Measurements from ENCODE around the gene SSR2. TPM values are rescaled to one million over a fixed set of nuclear protein-coding genes. Genes with fewer than 3 reads are reported as not detected.
A peak's percentile ranks its signal among the peaks of the same experiment; 100 is the strongest.

SSR2 gene
- total RNA-seq, 1 donor from 2014 or later: 450 TPM

DNA sequence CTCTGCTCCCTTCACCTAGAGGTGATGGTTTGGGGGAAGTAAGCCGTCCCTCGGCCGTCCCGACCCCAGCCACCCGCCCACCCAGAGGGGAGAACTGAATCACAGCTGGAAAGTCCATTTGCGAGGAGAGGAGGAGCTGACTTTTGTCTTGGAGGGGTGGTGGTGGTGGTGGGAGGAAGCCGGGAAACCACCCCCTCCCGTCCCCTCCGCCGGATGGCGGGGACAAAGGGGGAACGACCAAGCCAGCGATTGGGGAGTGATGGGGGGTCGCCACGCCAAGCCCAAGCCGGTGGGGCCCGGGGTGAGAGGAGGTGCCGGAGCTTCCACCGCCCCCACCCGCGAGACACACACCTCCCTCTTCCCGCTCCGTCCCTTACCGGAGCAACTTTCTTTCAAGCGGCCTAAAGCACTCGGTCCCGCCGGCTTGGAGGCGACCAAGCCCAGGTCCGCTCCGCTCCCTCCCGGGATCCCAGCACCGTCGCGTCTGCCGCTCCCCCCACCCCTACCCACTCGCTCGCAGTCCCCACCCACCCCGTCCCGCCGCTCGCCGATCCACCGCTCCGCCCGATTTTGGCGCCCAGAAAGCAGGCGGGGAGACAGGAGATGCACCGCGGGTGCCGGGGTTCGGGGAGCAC is 42.9 kb downstream of the SSR2 start:
- peak overlapping the region; percentile 97 for H3K4me3 ChIP-seq (ENCODE audit: low read depth, low read length)
- no peak for DNase-seq (ENCODE audit: low read depth)
- TF ChIP-seq, protein P1, sequence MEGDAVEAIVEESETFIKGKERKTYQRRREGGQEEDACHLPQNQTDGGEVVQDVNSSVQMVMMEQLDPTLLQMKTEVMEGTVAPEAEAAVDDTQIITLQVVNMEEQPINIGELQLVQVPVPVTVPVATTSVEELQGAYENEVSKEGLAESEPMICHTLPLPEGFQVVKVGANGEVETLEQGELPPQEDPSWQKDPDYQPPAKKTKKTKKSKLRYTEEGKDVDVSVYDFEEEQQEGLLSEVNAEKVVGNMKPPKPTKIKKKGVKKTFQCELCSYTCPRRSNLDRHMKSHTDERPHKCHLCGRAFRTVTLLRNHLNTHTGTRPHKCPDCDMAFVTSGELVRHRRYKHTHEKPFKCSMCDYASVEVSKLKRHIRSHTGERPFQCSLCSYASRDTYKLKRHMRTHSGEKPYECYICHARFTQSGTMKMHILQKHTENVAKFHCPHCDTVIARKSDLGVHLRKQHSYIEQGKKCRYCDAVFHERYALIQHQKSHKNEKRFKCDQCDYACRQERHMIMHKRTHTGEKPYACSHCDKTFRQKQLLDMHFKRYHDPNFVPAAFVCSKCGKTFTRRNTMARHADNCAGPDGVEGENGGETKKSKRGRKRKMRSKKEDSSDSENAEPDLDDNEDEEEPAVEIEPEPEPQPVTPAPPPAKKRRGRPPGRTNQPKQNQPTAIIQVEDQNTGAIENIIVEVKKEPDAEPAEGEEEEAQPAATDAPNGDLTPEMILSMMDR (conservative IDR thresholded peaks at IDR 0.05; ENCODE audit: low read depth, low read length): no peak

DNA sequence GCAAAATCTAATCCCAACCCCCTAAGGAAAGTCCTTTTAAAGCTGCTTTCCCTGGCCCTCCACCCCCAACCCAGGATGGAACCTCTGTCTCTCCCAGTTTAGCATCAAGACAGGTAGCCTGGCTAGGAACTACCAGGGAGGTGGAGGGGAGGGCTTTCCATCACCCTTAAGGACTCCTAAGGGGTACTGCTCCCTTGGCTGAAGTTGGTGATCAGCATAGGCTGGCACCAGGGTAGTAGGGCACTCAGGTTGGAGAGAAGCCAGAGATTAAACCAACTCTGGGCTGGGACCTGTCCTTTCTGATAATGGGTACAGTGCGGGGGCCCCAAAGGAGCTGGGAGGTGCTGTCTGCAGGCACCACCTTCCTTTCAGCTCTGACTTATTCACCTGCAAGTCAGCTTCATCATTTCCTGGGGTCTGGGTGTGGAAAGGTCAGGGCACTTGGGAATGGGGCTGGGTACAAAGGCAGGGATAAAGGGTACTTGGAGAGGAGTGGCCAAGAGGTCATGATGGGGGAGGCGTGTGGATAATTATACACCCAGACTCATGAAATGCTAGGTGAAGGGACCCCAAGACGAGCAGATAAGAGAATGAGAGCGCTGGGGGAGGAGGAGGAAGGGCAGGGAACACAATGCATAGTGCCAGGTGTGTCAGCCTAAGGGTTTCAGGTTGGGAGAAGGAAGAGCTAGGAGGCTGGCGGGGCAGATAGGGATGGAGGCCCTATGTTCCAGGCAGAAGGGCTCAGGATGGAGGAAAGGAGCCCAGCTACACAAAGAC is 43.6 kb downstream of the SSR2 start:
- TF ChIP-seq, protein P1 (conservative IDR thresholded peaks at IDR 0.05; ENCODE audit: low read depth, low read length): no peak
- no peak for DNase-seq (ENCODE audit: low read depth)
- H3K4me3 ChIP-seq (ENCODE audit: low read depth, low read length): peak overlapping the region; percentile 97

DNA sequence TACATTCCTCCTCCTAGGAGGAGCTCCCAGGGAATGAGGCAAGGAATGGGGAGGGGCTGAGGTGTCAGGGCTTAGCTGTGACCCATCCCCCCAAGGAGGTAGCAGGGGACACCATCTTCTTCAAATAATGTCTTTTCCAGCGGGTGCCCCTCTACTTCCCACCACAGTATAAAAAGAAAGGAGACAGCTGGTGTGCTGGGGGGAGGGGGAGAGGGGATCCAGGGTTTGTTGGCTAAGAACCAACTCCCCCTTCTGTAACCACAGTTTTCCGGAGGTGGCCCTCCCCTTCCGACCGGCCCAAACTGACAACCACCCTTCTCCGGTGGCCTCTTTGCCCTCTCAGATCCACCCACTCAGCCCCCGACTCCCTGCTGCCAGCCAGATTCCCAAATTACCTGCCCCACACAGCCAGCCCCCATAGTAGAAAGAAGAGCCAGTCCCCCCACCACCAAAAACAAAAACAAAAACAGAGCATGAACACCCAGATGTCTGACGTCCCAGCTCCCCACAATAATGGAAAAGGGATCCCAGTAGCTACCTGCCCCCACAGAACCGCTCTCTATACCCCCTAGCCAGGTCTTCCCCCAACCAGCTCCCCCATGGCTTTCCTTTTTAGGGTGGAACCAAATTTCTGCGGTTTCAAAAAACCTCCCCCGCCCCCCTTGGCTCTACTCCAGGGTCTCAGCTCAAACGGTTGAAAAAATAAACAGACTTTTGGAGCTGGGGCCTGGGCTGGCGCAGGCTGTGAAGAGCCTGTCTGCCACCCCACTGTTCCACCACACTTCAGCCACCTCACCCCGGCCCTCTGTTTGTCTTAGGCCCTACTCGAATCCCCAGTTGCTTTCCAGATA is 44.5 kb downstream of the SSR2 start:
- DNase-seq (ENCODE audit: low read depth): no peak
- peak overlapping the region; percentile 97 for H3K4me3 ChIP-seq (ENCODE audit: low read depth, low read length)
- TF ChIP-seq, protein P1 (conservative IDR thresholded peaks at IDR 0.05; ENCODE audit: low read depth, low read length): no peak

DNA sequence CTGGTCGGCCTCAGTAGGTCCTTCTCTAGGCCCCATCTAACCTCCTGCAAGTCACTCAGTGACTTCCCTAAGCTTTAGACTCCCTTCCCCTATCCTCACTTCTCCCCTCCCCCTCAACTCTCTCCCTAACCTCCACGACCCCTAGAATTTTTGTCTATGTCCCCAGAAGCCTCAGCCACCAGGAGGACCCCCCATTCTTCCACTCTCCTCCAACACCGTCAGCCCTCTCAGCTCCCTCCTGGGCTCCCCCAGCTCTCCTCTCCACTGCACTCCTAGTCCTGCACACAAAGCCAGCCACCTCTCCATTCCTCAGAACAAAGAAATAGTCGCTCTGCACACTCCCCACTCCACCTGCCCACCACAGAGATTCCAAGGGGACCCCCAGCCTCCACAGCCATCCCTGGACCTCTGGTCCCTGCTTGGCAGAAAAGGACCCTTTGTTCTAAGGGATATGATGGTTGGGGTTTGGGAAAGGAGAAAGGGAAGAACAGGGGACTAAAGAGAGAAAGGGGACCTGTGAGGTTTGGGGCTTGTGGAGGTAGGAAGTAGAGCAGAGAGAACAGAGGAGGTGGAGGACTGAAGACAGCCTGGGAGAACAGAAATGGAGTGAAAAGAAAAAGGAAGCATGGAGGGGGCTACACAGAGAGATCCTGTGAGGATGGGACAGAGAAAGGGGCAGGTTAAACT is 45.2 kb downstream of the SSR2 start:
- TF ChIP-seq, protein P1 (conservative IDR thresholded peaks at IDR 0.05; ENCODE audit: low read depth, low read length): no peak
- peak overlapping the region; percentile 97 for H3K4me3 ChIP-seq (ENCODE audit: low read depth, low read length)

DNA sequence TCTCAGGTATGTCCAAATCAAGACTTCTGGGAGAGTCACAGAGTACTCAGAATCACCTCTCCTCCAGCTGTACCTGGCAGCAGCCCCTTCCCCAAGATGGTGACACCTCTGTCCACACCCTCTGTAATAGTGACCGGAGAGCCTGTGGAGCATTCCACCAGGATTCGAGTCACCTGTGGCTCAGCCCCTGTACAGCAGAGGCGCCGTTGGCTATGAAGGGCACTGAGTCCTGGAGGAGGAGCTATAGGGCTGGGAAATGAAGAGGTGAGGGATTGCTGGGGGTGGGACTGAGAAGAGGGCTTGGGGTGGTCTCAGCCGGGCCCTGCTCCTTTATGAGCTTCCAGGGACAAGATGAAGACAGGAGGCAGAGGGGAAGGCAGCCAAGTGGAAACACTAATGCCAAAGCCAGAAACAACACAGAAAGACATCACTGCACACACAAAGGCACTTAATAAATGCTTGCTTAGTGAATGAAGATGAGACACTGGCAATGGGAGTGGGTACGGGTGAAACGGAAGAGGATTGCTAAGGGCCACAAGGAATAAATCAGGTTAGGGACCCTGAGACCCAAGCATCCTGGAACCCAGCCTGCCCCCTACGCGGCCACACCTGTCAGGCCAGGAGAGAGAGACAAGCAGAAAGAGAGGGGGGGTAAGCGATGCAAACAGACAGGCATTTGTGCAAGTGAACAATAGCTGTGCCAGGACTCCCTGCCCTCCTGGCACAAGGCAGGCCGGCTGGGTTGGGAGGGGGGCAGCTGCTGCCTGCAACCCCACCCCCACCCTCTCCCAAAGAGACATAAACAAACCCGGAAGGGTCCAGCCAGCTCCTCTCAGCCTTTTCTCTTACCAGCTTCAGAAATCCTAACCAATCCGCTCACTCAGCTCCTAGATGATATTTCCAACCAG is 46.3 kb downstream of the SSR2 start:
- peak overlapping the region; percentile 97 for H3K4me3 ChIP-seq (ENCODE audit: low read depth, low read length)
- TF ChIP-seq, protein P1 (conservative IDR thresholded peaks at IDR 0.05; ENCODE audit: low read depth, low read length): no peak
- DNase-seq (ENCODE audit: low read depth): no peak

More for the DNA sequence above, 45.2 kb downstream of the SSR2 start:
- no peak for DNase-seq (ENCODE audit: low read depth)

Measured in epithelial cell of proximal tubule (primary cell).